GM13976 (cell line): ENCODE measurements around the gene TNS1.

ENCODE experiments used
- DNase-seq: peaks from one replicate; pipeline ENCODE4 v3.0.0; 2012; ENCODE audit warnings: low spot score
- in situ Hi-C: fragments of 300-500 bp; cut with MboI; formaldehyde crosslinking; loops from one replicate; pipeline ENCODE4 v1.12.0; 2022; ENCODE audit warnings: low sequenced_read_pairs, mixed read lengths, inconsistent platforms; ENCODE audit not compliant: unreplicated experiment
- TF ChIP-seq, protein P1 (sequence below): IDR thresholded peaks from 2 replicates; pipeline ENCODE4 v1.5.1; 2012; ENCODE audit warnings: borderline replicate concordance, mild to moderate bottlenecking; ENCODE audit not compliant: insufficient read depth; ENCODE audit errors: extremely low read depth, missing control alignments, control extremely low read depth

TNS1 gene

DNA sequence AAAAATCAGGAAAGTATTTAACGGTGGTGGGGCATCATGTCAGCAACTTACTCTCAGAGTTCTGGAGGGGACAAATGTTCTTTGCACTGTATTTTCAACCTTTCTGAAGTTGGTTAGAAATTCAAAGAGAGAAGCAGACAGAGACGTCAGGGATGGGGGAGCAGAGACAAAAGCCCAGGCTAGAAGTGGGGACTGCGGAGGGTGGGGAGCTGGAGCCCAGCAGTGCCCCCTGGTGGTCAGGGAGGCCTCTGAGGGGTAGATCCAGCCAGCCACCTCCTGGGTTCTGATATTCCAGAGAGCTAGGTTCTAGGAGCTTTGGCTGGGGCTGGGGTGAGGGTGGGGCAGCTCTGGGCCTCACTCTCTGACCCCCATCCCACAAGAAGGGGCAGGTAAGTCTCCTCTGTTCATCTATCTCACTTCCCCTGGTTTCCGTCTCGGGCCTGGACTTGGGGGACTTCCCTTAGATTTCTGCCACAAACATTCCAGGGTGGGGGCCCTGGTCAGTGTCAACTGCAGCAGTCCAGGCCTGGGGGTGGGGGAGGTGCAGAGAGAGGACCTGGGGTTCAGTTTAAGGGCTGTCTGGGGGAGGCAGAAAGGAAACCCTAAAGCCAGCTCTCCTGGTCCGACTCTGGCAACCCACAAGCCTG lies 8.9 kb downstream of the TNS1 start:
- in situ Hi-C loops: no loop called here
- TF ChIP-seq, protein P1, sequence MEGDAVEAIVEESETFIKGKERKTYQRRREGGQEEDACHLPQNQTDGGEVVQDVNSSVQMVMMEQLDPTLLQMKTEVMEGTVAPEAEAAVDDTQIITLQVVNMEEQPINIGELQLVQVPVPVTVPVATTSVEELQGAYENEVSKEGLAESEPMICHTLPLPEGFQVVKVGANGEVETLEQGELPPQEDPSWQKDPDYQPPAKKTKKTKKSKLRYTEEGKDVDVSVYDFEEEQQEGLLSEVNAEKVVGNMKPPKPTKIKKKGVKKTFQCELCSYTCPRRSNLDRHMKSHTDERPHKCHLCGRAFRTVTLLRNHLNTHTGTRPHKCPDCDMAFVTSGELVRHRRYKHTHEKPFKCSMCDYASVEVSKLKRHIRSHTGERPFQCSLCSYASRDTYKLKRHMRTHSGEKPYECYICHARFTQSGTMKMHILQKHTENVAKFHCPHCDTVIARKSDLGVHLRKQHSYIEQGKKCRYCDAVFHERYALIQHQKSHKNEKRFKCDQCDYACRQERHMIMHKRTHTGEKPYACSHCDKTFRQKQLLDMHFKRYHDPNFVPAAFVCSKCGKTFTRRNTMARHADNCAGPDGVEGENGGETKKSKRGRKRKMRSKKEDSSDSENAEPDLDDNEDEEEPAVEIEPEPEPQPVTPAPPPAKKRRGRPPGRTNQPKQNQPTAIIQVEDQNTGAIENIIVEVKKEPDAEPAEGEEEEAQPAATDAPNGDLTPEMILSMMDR: peak; percentile 72
- DNase-seq: peak; percentile 83

DNA sequence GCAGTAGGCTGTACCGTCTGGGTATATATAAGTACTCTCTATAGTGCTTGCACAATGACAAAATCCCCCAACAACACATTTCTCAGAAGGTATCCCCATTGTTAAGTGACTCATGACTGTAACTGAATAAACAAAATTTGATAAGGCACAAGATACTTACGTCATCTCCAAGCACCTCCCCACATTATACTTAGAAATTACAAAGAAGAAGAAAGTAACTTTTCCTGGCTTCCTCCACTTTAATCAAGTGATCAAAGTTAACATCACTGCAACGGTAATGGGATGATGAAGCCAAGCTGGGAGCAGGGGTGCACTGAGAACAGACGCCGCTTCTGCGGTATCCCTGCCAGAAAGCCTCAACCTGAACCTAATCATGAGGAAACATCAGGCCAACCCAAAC lies 9.7 kb downstream of the TNS1 start:
- in situ Hi-C loops: no loop called here
- DNase-seq: no peak
- TF ChIP-seq, protein P1: no peak

DNA sequence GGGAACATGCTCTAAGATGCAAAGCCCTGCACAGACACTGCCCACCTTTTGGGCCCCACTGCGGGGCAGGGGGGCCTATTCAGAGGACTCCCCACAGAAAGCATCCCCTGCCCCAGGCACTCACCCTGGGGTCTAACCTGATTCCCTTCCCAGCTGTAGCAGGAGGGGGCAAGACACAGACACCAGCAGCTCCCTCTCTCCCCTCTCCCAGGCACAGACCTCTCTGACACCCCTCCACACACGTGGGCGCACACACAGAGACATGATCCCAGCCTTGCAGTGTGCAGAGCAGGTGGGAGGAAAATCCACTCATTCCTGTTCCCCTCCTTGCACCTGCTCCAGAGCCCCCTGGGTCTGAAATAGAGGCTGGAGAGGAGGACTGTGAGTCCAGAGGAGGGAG lies 10.7 kb downstream of the TNS1 start:
- in situ Hi-C loops: no loop called here
- DNase-seq: no peak
- TF ChIP-seq, protein P1: no peak

DNA sequence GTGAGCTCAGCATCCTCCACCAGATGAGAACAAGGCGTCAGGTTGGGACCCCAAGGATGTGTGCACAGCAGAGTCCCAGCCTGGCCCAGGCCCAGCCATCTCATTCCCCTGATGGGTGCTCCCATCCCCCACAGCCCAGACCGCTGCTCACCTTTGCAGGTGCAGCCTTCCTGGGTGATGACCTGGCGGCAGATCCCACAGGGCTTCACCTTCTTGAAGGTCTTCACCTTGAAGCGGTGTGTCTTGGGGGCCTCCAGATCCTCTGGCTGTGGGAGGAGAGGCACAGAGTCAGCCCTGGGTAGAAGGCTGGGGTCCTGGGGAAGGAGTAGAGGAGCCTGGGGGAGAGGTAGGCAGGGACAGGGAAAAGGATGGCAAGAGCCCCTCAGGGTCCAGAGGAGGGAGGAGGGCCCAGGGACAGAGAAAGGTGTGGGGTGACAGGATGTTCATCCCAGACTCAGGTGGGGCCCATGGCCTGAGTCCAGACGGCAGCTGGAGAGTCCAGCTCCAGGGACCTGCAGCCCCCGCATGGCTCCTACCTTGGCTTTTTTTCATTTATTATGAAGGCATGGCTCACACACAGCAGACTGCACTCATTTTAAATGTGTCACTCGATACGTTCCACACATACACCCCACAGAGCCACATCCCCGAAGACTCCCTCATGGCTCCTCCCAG lies 11.9 kb downstream of the TNS1 start:
- no peak for DNase-seq
- in situ Hi-C loops: no loop called here
- TF ChIP-seq, protein P1: no peak

DNA sequence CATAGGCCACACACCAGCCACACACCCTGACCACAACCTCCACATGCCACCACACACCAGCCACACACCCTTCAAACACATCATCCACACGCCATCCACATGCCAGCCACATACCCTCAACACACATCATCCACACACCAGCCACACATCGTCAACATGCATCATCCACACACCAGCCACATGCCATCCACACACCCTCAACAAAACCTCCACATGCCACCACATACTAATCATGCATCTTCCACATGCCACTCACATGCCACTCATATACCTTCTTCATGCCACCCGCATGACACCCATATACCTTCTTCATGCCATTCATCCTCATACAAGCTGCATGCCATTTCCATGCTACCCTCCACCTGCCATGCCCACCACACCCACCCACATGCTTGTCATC lies 12.4 kb downstream of the TNS1 start:
- no peak for DNase-seq
- TF ChIP-seq, protein P1: no peak
- in situ Hi-C loops: no loop called here

DNA sequence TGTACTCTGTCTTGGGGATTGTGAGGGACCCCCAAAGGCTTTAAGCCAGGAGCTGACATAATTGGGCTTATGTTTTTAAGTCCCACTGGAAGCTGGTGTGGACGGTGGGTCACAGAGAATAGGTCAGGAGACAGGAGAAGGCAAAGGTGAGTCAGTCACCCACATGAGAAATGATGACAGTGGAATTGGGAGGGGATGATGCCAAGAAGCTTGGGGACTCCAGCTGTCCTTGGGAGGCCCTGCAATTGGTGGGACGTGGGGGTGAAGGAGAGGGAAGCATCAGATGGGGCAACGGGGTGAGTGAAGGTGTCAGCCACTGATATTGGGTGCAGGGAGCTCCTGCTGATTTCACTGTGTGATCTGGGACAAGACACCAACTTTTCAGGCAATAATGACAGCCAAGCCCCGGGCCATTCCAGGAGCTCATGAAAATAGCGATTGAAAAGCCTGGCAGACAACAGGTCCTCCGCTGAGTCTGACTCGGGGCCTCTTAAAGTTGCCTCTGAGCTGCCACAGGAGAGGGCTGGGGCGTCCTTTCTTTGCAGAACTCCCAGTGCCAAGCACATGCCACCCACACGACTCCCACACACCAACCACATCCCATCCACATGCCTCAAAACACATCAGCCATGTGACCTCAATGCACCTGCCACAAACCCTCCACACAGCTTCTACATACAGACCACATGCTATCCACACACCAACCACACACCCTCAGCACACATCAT lies 13.4 kb downstream of the TNS1 start:
- TF ChIP-seq, protein P1: no peak
- in situ Hi-C loops: loop anchor here (10.0 kb wide), 1 partner anchor 195 kb away; no protein-coding TSS in a partner anchor
- DNase-seq: no peak
